HL-60 (cell line): ENCODE measurements around the gene SELENOI.
A peak's percentile ranks its signal among the peaks of the same experiment; 100 is the strongest.

Source experiments
- DNase-seq, 2 experiments: peaks; one replicate each; pipeline ENCODE4 v3.0.0-alpha.2; 2010 to 2020; ENCODE audit warnings: low read depth in 1 of 2, low spot score in 1 of 2
- H3K27ac ChIP-seq: fragments of 250-450 bp; sonication (Bioruptor Pico); replicated peaks from 2 replicates; pipeline ENCODE4 v1.5.1; 2020; ENCODE audit warnings: mild to moderate bottlenecking, moderate library complexity
- H3K27me3 ChIP-seq: fragments of 250-450 bp; sonication (Bioruptor Pico); 2 replicates; pipeline ENCODE4 v1.5.1; 2021; ENCODE audit warnings: mild to moderate bottlenecking, moderate library complexity; ENCODE audit not compliant: insufficient read depth, poor library complexity, severe bottlenecking
- H3K4me3 ChIP-seq: replicated peaks from 2 replicates; pipeline ENCODE4 v1.5.1; 2011; ENCODE audit warnings: mild to moderate bottlenecking, control low read depth, low read length; ENCODE audit not compliant: insufficient read depth
- GABPA ChIP-seq: IDR thresholded peaks from 2 replicates; pipeline ENCODE4 v1.6.1; 2012; ENCODE audit warnings: low read depth
- POLR2AphosphoS5 ChIP-seq: IDR thresholded peaks from 2 replicates; pipeline ENCODE4 v1.6.1; 2012; ENCODE audit warnings: low read depth
- SPI1 ChIP-seq: IDR thresholded peaks from 2 replicates; pipeline ENCODE4 v1.6.1; 2012; ENCODE audit warnings: low read depth, mild to moderate bottlenecking, borderline replicate concordance
- TF ChIP-seq, protein P1 (sequence below): IDR thresholded peaks from one replicate; pipeline ENCODE4 v1.5.1; 2011; ENCODE audit warnings: low read length, control low read depth, inconsistent platforms; ENCODE audit not compliant: insufficient read depth
- TF ChIP-seq, protein P2 (sequence below): IDR thresholded peaks from 2 replicates; pipeline ENCODE4 v1.6.1; 2012; ENCODE audit warnings: low read depth; ENCODE audit not compliant: insufficient replicate concordance

The SELENOI gene

DNA sequence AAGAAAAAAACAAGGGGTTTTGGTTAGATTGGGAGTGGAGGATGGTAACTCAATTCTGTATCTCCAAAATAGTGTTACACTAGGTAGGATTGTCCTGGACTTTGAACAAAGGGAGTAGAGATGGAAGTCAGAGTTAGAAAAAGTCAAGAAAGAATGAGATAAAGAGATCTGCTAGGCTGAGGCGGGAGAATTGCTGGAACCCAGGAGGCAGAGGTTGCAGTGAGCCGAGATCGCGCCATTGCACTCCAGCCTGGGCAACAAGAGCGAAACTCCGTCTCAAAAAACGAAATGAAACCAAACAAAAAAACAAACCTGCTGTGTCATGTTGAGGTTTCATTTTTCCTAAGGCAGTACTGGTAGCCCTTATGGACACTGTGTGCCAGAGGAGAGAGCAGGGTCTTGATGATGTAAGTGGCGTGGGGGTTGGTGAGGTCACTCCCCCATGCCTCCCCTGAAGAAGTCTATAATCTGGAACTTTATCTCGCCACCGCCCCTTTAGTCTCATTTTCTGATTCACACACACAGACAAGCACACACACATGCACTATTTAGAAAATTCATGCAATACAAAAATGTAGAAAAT lies 66.2 kb downstream of the SELENOI start:
- Histone ChIP-seq H3K27me3 (no peaks in the 10 kb centered on the region), H3K27ac (peak overlapping the region; percentile 73), H3K4me3 (peak overlapping the region; percentile 25)
- peak; percentile 58 to 71 for DNase-seq
- TF ChIP-seq, protein P1, sequence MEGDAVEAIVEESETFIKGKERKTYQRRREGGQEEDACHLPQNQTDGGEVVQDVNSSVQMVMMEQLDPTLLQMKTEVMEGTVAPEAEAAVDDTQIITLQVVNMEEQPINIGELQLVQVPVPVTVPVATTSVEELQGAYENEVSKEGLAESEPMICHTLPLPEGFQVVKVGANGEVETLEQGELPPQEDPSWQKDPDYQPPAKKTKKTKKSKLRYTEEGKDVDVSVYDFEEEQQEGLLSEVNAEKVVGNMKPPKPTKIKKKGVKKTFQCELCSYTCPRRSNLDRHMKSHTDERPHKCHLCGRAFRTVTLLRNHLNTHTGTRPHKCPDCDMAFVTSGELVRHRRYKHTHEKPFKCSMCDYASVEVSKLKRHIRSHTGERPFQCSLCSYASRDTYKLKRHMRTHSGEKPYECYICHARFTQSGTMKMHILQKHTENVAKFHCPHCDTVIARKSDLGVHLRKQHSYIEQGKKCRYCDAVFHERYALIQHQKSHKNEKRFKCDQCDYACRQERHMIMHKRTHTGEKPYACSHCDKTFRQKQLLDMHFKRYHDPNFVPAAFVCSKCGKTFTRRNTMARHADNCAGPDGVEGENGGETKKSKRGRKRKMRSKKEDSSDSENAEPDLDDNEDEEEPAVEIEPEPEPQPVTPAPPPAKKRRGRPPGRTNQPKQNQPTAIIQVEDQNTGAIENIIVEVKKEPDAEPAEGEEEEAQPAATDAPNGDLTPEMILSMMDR, result no peak
- TF ChIP-seq POLR2AphosphoS5, result peak; percentile 47; the same call in 1 of the 2 replicates
- TF ChIP-seq SPI1, result no peak
- TF ChIP-seq, protein P2, sequence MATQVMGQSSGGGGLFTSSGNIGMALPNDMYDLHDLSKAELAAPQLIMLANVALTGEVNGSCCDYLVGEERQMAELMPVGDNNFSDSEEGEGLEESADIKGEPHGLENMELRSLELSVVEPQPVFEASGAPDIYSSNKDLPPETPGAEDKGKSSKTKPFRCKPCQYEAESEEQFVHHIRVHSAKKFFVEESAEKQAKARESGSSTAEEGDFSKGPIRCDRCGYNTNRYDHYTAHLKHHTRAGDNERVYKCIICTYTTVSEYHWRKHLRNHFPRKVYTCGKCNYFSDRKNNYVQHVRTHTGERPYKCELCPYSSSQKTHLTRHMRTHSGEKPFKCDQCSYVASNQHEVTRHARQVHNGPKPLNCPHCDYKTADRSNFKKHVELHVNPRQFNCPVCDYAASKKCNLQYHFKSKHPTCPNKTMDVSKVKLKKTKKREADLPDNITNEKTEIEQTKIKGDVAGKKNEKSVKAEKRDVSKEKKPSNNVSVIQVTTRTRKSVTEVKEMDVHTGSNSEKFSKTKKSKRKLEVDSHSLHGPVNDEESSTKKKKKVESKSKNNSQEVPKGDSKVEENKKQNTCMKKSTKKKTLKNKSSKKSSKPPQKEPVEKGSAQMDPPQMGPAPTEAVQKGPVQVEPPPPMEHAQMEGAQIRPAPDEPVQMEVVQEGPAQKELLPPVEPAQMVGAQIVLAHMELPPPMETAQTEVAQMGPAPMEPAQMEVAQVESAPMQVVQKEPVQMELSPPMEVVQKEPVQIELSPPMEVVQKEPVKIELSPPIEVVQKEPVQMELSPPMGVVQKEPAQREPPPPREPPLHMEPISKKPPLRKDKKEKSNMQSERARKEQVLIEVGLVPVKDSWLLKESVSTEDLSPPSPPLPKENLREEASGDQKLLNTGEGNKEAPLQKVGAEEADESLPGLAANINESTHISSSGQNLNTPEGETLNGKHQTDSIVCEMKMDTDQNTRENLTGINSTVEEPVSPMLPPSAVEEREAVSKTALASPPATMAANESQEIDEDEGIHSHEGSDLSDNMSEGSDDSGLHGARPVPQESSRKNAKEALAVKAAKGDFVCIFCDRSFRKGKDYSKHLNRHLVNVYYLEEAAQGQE, result no peak
- TF ChIP-seq GABPA, result no peak

DNA sequence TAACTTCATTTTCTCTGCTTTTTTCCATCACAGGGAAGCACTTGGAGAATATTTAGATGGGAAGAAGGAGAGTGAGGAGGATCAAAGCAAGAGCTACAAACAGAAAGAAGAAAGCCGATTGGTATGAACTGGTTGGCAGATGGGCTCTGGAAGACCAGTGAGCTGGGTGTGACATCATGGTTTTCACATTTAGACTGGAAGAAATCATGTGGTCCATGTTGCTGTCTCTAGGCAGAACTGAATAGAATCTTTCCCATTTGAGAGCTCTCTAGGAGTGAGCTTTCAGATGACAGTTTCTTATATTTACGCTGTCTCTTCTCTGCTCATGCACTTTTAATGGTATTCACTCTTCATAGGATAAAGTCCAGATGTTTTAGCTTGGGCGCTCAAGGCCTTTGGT lies 68.4 kb downstream of the SELENOI start:
- TF ChIP-seq SPI1 (no peak), POLR2AphosphoS5 (no peak), GABPA (no peak)
- TF ChIP-seq, protein P2, result no peak
- TF ChIP-seq, protein P1, result no peak
- no peaks in the 10 kb centered on the region for H3K27me3 ChIP-seq
- H3K4me3 ChIP-seq, result no peak overlapping the region
- no peak for DNase-seq
- H3K27ac ChIP-seq, result no peak overlapping the region

DNA sequence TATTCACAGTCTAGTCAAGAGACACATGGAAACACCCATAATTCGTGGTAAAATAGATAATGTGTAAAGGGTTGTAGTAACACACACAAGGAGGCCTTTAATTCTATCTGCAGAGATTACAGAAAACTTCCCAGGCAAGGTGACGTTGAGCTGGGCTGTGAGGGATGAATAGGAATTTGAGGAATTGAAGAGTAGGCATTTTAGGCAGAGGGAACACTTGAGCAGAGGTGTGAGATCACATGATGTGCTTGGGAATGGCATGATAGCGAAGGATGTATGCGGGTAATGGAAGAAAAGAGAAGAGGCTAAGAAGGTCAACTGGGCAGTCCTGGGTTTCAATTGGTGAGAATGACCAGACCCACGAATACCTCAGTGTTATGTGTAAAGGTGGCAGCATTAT lies 76.0 kb downstream of the SELENOI start:
- Histone ChIP-seq H3K27me3 (no peaks in the 10 kb centered on the region), H3K4me3 (no peak overlapping the region), H3K27ac (no peak overlapping the region)
- TF ChIP-seq SPI1, result no peak
- TF ChIP-seq, protein P2, result no peak
- DNase-seq, result no peak
